Left cardiac atrium (tissue), 4 donors: Measurements from ENCODE around the gene HIPK2. TPM values are rescaled to one million over a fixed set of nuclear protein-coding genes. Genes with fewer than 3 reads are reported as not detected.

Experiments
- ATAC-seq, 2 donors: fragments of 200-7000 bp; cut with Tn5 transposase; one replicate each; pipeline ENCODE4 v1.9.1; 2020; ENCODE audit warnings: mild to moderate bottlenecking in 2 of 2, moderate library complexity in 2 of 2
- DNase-seq: peaks from one replicate; pipeline ENCODE4 v3.0.0-alpha.2; 2020
- intact Hi-C, 2 donors: fragments of 100-400 bp; cut with DNase I; formaldehyde crosslinking; loops; one replicate each; pipeline versions ENCODE4 v1.14.1 to v1.15.1; 2022 to 2023
- total RNA-seq, 2 donors: library from RNA; stranded (reverse); fragmentation: NEBNext Ultra II Directional; extraction: Animal tissue kit (Norgen Biotek cat#: 25700); gene quantifications; one replicate each; pipeline ENCODE4 v1.2.1, GENCODE V29; 2021
- donor health status: DM: no; HTN: yes; CAD: no.
- donor health status: DM: no; HTN: yes; CAD: no; lungs with severe emphysema.
- donor health status: DM: yes; HTN: yes; CAD: no.
- donor health status: Dilated cardiomyopathy.

HIPK2 gene
- total RNA-seq, 2 donors from 2014 or later, result 123 to 139 TPM

DNA sequence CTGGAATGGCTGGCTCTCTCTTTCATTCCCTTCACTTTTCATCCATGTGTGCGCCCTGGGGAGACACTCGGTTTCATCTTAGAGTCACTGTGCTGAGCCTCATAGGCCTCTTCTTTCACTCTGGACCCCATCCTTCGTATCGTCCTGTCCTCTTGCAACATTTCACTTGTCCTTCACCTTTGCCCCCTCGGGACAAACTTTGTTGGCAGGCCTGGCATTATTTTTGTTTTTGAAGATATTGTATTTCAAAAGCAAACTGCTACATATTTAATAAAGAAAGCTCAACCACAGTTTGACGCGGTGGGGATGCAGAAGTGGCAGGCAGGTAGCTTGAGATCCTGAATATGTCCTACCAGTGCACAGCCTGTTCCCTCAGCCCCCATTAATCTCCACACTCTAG lies 36.6 kb downstream of the HIPK2 start:
- intact Hi-C loops, result no loop called here
- ATAC-seq, result no peak
- DNase-seq, result no peak

DNA sequence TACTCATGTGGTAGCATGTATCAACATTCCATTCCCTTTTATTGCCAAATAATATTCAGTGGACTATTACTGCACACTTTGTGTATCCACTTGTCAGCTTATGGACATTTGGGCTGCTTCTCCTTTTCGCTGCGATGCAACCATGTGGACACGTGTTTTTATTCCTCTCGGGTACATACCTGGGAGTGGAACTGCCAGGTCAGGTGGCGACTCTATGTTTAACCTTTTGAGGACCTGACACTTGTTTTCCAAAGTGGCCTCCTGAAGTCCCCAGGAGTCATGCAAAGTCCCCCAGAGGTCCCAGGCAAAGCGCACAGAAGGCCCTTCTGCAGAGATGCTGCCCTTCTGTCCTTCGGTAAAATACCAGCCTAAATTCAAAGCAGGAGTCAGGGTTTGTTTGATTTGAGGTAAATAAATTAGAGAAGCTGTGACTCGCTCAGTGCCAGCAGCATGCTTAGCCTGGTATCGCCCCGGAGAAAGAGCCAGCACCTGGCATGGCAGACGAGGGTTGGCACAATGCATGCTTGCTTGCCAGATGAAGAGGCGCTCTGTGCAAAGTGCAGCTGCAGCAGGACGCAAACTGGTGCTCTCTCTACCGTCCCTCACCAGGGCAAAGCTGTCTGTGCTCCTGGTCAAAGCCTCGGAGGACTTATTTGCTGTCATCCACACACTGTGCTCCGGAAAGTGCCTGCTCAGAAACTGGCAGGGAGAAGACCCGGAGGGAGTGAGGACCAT lies 37.8 kb downstream of the HIPK2 start:
- ATAC-seq (peak; percentile 24 to 51), DNase-seq (peak; percentile 33)
- intact Hi-C loops, result loop anchor here in 1 of 2 donors (5.0 kb wide), 1 partner anchor 32 kb away; no protein-coding TSS in a partner anchor

GRCh38 chr7:139738772-139739171 lies 39.0 kb downstream of the HIPK2 start:
- ATAC-seq, result no peak
- intact Hi-C loops, result loop anchor here in 1 of 2 donors (5.0 kb wide), 1 partner anchor 34 kb away; no protein-coding TSS in a partner anchor
- DNase-seq, result no peak

- peak in 1 of 2 donors; percentile 45 for ATAC-seq
- intact Hi-C loops, result loop anchor here in 1 of 2 donors (5.0 kb wide), 1 partner anchor 34 kb away; no protein-coding TSS in a partner anchor
Observed at GRCh38 chr7:139738101-139738489, 39.7 kb downstream of the HIPK2 start.

GRCh38 chr7:139737221-139738100 lies 40.3 kb downstream of the HIPK2 start:
- intact Hi-C loops, result loop anchor here in 1 of 2 donors (5.0 kb wide), 1 partner anchor 35 kb away; no protein-coding TSS in a partner anchor
- ATAC-seq, result no peak
- DNase-seq, result peak; percentile 41

More at GRCh38 chr7:139738101-139738489, 39.7 kb downstream of the HIPK2 start:
- no peak for DNase-seq

- intact Hi-C loops, result loop anchor here in 1 of 2 donors (5.0 kb wide), 1 partner anchor 36 kb away; no protein-coding TSS in a partner anchor
Observed at GRCh38 chr7:139735912-139736595, 41.7 kb downstream of the HIPK2 start.

DNA sequence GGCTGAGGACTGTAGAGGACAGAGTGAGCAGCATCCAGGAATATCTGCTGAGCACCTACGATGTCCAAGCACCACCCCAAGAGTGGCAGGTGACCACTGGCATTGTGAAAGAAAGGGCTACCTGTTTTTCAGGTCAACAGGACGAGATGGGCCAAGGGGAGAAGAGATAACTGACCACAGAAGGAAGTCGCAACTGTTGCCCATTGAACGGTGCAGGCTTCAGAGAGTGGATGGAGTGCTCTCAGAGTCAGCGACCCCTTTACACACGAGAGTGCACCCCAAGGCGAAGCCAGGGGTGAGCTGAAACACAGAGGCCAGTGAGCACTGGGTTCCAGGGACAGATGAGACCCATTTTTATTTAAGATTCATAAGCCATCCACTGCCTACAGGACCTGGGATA lies 42.3 kb downstream of the HIPK2 start:
- DNase-seq, result no peak
- no peak for ATAC-seq
- intact Hi-C loops, result loop anchor here in 1 of 2 donors (5.0 kb wide), 1 partner anchor 37 kb away; no protein-coding TSS in a partner anchor

More at GRCh38 chr7:139735912-139736595, 41.7 kb downstream of the HIPK2 start:
- DNase-seq (no peak), ATAC-seq (no peak)

- peak; percentile 75 for DNase-seq
- peak; percentile 76 to 83 for ATAC-seq
- intact Hi-C loops, result loop anchor here in 1 of 2 donors (5.0 kb wide), 1 partner anchor 87 kb away; no protein-coding TSS in a partner anchor
Observed at GRCh38 chr7:139734395-139734794, 43.4 kb downstream of the HIPK2 start.

GRCh38 chr7:139733751-139734150 lies 44.0 kb downstream of the HIPK2 start:
- DNase-seq, result no peak
- no peak for ATAC-seq
- intact Hi-C loops, result loop anchor here in 1 of 2 donors (5.0 kb wide), 1 partner anchor 86 kb away; no protein-coding TSS in a partner anchor

DNA sequence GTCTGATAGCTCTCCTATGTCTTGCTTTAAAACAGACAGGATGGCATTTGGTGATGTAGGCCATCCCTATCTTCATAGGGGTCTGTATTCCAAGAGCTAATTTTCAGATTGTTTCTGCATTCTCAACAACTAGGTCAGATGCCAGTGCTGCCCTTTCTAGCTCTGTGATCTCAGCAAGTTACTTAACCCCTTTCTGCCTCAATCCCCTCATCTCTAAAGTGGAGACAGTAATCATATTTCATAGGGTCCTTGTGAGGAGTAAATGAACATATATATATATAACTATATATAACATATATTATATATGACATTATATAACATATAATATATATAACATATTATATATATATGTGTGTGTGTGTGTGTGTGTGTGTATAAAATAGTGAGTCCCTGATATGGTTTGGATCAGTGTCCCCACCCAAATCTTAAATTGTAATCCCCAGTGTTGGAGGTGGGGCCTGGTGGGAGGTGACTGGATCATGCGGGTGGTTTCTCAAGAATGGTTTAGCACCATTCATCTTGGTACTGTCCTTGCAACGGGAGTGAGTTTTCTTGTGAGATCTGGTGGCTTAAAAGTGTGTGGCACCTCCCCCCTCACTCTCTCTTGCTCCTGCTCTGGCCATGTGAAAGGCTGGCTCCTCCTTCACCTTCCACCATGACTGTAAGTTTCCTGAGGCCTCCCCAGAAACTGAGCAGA lies 45.2 kb downstream of the HIPK2 start:
- DNase-seq, result no peak
- intact Hi-C loops, result loop anchor here in 1 of 2 donors (5.0 kb wide), 1 partner anchor 85 kb away; no protein-coding TSS in a partner anchor
- peak; percentile 4 to 23 for ATAC-seq

- intact Hi-C loops, result loop anchor here in 1 of 2 donors (5.0 kb wide), 1 partner anchor 85 kb away; no protein-coding TSS in a partner anchor
- ATAC-seq, result peak; percentile 76 to 81
Observed at GRCh38 chr7:139731802-139732470, 45.9 kb downstream of the HIPK2 start.

DNA sequence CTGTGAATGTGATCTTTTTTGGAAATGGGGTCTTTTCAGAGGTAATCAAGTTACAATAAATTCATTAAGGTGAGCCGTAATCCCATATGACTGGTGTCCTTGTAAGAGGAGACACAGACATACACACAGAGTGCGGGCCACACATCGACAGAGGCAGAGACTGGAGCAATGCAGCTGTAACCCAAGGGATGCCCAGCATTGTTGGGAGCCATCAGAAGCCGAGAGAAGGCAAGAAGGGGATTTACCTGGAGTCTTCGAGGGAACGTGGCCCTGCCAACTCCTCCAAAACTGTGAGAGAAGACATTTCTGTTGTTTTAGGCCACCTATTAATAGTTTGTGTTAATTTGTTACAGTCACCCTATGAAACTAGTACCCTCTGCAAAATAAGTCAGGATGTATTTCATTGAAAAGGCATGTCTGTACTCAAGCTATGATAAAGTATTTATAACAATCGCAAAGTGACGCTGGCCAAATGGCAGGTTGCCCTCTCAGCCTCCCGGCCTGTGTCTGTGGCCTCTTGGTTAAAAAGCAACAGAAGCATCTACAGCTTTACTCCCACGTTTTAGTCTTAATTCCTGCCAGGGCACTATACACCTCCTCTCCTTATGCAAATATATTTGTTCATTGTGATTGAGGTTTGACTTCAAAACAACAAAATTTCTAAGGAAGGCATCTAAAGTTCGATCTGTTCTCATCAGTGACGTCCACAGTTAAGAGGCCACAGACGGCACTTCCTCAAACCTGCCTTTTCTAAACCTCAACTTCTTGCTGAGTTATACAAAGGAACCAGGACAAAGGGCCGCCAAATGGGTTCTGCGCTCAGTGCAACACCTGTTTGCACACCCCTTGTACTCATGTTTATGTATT lies 46.8 kb downstream of the HIPK2 start:
- peak; percentile 76 for DNase-seq
- intact Hi-C loops, result loop anchor here in 1 of 2 donors (5.0 kb wide), 1 partner anchor 84 kb away; no protein-coding TSS in a partner anchor
- ATAC-seq, result peak; percentile 36 to 52

More at GRCh38 chr7:139731802-139732470, 45.9 kb downstream of the HIPK2 start:
- DNase-seq, result peak; percentile 90

- intact Hi-C loops, result loop anchor here in 1 of 2 donors (10.0 kb wide), 1 partner anchor 47 kb away; the partner anchor contains the start of gene HIPK2
- ATAC-seq, result no peak
- DNase-seq, result no peak
Observed at GRCh38 chr7:139728203-139728602, 49.6 kb downstream of the HIPK2 start.

DNA sequence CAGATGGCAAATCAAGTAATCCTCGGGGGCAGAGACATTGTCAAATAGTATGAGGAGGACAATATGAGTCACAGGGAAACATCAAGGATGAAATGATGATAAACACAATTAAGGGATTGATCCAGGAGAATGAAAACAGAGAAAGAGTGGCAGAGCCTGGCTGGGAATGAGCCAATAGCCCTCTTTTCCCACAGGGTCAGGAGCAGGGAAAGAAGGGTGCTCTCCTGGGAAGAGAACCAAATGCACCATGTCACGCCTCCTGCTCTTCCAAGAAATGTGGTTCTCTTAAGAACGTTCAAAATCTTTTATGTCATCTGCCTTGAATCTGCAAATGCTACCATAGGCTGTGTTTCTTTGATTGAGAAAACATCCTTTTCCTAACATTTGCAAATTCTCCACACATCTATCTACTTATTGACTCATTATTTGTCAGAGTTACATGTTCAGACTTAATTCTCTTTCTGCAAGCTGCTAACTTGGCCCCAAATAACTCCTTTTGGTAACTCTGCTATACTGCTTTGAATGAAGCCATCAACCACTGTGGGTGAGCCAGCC lies 50.6 kb downstream of the HIPK2 start:
- ATAC-seq (no peak), DNase-seq (no peak)
- intact Hi-C loops, result loop anchor here in 1 of 2 donors (10.0 kb wide), 1 partner anchor 48 kb away; the partner anchor contains the start of gene HIPK2

GRCh38 chr7:139726485-139726869 lies 51.3 kb downstream of the HIPK2 start:
- ATAC-seq, result peak in 1 of 2 donors; percentile 28
- DNase-seq, result no peak
- intact Hi-C loops, result loop anchor here in 1 of 2 donors (10.0 kb wide), 1 partner anchor 48 kb away; the partner anchor contains the start of gene HIPK2
